ENCODE results near the gene TOP2A. TPM values are rescaled to one million over a fixed set of nuclear protein-coding genes. Genes with fewer than 3 reads are reported as not detected.

Gene TOP2A
- total RNA-seq, 1 experiment from 2014 or later: 230 TPM

DNA sequence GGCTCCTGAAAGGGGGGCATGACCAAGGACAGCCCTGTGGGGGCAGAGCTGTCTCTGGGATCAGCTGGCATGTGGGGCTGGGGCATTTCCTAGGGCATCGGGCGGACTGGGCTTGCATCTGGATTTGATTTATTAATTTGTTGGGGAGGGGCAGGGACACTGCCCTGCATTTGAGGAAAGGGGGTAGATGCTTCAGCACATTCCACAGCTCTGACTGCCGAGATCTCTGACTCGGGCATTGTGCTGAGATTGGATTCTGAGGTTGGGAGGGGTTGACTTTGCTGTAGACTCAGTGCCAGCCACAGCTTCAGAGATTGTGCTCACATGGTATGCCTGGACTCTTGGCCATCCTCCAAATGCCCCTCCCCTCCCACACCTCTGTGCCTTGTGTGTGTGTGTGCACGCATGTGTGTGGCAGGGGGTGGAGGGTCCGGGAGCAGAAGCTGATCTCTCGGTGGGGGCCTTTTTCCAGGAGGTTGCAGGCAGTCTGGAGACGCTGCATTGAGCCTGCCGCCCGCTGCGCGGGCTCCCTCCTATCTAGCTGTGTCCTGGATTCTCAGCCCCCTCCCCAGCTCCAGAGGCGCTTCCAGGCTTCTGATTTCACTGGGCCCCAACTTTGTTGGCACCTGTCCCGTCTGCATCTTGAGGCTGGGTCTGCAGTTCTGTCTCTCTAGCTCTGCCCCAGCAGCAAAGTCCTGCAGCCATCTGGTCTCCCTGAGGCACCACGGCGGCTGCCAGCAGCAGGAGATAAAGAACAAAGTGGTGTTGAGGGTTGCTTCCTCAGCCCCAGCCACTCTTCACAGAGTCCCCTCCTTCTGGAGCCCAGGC lies 40.5 kb upstream of the TOP2A start:
- no peaks in the 10 kb centered on the region for H3K9me3 Mint-ChIP-seq
- Histone ChIP-seq H2BK20ac (ENCODE audit: low read depth, low read length, poor library complexity, severe bottlenecking) (no peak overlapping the region), H2BK12ac (ENCODE audit: insufficient read length, low read depth, low read length) (no peak overlapping the region), H3K23me2 (ENCODE audit: insufficient read length, low read depth, low read length, poor library complexity, severe bottlenecking) (no peaks in the 10 kb centered on the region), H2AK5ac (ENCODE audit: insufficient read length, low read length) (no peak overlapping the region), H2AFZ (ENCODE audit: low read length) (no peak overlapping the region), H3K4me2 (ENCODE audit: insufficient read depth, insufficient read length, low read length) (no peak overlapping the region), H3K14ac (ENCODE audit: insufficient read depth, low read length) (peak overlapping the region; percentile 58; the same call in 1 of the 2 replicates), H4K5ac (ENCODE audit: insufficient read length, low read depth, low read length) (no peak overlapping the region), H2BK5ac (ENCODE audit: insufficient read length, low read length) (no peak overlapping the region), H4K91ac (ENCODE audit: insufficient read length, low read depth, low read length) (no peak overlapping the region), H3K18ac (ENCODE audit: insufficient read length, low read depth, low read length) (no peak overlapping the region), H3K23ac (ENCODE audit: insufficient read length, low read depth, low read length) (no peak overlapping the region), H3T11ph (ENCODE audit: low read length) (no peak overlapping the region), H2BK120ac (ENCODE audit: low read depth, low read length, poor library complexity, severe bottlenecking) (no peak overlapping the region), H3K56ac (ENCODE audit: insufficient read length, low read depth, low read length) (no peak overlapping the region), H4K8ac (replicated peaks; ENCODE audit: insufficient read length, low read depth, low read length) (no peak overlapping the region), H3K79me1 (ENCODE audit: insufficient read depth, low read depth, low read length, poor library complexity, severe bottlenecking) (no peaks in the 10 kb centered on the region), H3K27me3 (ENCODE audit: insufficient read depth, low read length) (no peaks in the 10 kb centered on the region), H3K9me3 (ENCODE audit: control insufficient read depth, low read depth, low read length) (no peaks in the 10 kb centered on the region), H2BK15ac (ENCODE audit: low read depth, low read length) (no peak overlapping the region), H4K20me1 (ENCODE audit: control insufficient read depth, insufficient read depth, insufficient read length) (peaks cover 2% of the 10 kb centered on the region), H3K9ac (ENCODE audit: extremely low read depth, insufficient read length, low read length) (no peak overlapping the region), H3K4ac (ENCODE audit: low read depth, low read length) (no peak overlapping the region), H3K4me1 (ENCODE audit: insufficient read depth, low read length) (peaks cover 7% of the 10 kb centered on the region; the same call in 1 of the 2 replicates), H3K79me2 (ENCODE audit: insufficient read depth, low read length) (no peaks in the 10 kb centered on the region), H3K27ac (ENCODE audit: insufficient read length, low read depth, low read length) (no peak overlapping the region)
- H3K4me3 Mint-ChIP-seq: no peak overlapping the region
- peaks cover 29 to 42% of the 10 kb centered on the region in 2 experiments for H3K4me1 Mint-ChIP-seq
- peak overlapping the region in 2 of 3 experiments; percentile 35 to 90; a peak in 4 of 7 replicates for H3K27ac Mint-ChIP-seq
- TF ChIP-seq, protein P1, sequence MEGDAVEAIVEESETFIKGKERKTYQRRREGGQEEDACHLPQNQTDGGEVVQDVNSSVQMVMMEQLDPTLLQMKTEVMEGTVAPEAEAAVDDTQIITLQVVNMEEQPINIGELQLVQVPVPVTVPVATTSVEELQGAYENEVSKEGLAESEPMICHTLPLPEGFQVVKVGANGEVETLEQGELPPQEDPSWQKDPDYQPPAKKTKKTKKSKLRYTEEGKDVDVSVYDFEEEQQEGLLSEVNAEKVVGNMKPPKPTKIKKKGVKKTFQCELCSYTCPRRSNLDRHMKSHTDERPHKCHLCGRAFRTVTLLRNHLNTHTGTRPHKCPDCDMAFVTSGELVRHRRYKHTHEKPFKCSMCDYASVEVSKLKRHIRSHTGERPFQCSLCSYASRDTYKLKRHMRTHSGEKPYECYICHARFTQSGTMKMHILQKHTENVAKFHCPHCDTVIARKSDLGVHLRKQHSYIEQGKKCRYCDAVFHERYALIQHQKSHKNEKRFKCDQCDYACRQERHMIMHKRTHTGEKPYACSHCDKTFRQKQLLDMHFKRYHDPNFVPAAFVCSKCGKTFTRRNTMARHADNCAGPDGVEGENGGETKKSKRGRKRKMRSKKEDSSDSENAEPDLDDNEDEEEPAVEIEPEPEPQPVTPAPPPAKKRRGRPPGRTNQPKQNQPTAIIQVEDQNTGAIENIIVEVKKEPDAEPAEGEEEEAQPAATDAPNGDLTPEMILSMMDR (conservative IDR thresholded peaks at IDR 0.05): no peak
- no CpG with 5 or more reads among the region's 16 CpGs for whole genome bisulfite sequencing (ENCODE audit: extremely low coverage, insufficient read length, low lambda C conversion rate)
- DNase-seq: no peak
- no peaks in the 10 kb centered on the region for H3K27me3 Mint-ChIP-seq (ENCODE audit: low read depth)
- peaks cover 32 to 42% (median 34%) of the 10 kb centered on the region in 3 experiments; a peak in 6 of 7 replicates for H3K36me3 Mint-ChIP-seq (ENCODE audit: insufficient read depth in 1 of 3, low read depth in 3 of 3)
